Jurkat, Clone E6-1 (cell line): ENCODE data around the gene REEP3. TPM values are rescaled to one million over a fixed set of nuclear protein-coding genes. Genes with fewer than 3 reads are reported as not detected.
"Not testable (repeated sequence)": the region's sequence is repeated elsewhere in the genome, so short reads cannot be mapped to it uniquely, and the experiment has no call there.

ENCODE experiments used
- DNase-seq: peaks from one replicate; pipeline ENCODE4 v3.0.0-alpha.2; 2011; ENCODE audit warnings: low read depth, low spot score
- H3K4me3 ChIP-seq: 2 replicates; pipeline ENCODE4 v1.5.1; 2011; ENCODE audit warnings: mild to moderate bottlenecking, low read length, control low read depth, moderate library complexity
- polyA plus RNA-seq: library from polyadenylated mRNA; unstranded; fragments of >200 nt; gene quantifications from one replicate; pipeline ENCODE4 v1.2.1, GENCODE V29; 2012; ENCODE audit warnings: missing spikeins; ENCODE audit not compliant: insufficient read length, insufficient read depth

Gene REEP3, protein sequence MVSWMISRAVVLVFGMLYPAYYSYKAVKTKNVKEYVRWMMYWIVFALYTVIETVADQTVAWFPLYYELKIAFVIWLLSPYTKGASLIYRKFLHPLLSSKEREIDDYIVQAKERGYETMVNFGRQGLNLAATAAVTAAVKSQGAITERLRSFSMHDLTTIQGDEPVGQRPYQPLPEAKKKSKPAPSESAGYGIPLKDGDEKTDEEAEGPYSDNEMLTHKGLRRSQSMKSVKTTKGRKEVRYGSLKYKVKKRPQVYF
- polyA plus RNA-seq: 12.6 TPM

DNA sequence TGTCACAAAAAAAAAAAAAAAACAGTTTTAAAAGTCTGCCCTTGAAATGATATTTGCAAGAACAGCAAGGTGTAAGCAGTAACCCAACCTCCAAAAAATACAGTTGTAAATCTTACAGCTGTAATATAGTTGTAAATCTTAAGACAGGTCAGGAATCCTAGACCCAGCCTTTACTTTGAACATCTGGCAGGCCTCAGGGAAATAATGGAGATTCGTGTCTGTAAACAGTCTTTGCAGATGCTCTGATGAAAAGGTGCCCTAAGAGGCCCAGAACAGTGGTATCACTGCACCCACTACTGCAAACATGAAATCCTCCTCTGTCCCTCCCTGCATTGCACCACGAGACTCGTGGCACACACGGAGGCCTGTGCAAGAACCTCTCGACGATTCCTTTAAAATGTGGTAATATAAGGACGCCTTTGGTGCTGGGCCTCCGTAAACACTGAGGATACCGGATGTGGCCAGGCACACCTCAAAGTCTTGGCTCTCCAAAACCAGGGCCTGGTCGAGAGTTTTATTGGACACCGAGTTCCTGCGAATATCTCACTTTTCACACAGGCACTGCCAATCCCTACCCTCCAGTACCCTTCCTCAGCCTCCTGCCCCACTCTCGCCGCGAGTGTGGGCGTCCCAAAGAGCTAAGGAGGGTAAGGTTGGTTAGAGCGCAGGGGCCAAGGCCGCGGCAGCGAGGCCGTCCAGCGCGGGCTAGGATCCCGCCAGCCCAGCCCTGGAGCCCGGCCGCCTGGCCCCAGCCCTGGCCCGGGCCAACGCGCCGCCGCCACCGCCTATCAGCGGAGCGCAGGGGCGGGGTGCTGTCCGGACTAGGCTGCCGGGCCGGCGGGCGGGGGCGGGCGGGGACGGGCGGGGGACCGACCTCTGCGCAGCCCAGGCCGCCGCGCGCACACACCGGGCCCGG lies at the start of gene REEP3:
REEP3 (plus strand) TSS at position 902 of the 916 bp plus-strand sequence. CDS start 145 bp downstream, outside the sequence.
- DNase-seq: peak; percentile 52
- H3K4me3 ChIP-seq: peak within 1 kb of the TSS; percentile 87

DNA sequence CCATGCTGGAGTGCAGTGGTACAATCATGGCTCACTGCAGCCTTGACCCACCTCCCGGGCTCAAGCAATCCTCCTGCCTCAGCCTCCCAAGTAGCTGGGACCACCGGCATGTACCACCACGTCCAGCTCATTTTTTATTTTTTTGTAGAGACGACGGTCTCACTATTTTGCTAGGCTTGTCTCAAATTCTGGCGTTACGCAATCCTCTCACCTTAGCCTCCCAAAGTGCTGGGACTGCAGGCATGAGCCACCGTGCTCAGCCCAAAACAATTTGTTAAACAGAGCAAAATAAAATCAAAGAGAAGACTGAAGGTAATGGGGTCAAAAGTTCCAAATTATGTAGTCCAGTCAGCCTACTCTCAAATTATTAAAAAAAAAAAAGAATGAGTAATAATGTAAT lies 46.7 kb upstream of the REEP3 start:
- H3K4me3 ChIP-seq: no peak overlapping the region
- no peak for DNase-seq

DNA sequence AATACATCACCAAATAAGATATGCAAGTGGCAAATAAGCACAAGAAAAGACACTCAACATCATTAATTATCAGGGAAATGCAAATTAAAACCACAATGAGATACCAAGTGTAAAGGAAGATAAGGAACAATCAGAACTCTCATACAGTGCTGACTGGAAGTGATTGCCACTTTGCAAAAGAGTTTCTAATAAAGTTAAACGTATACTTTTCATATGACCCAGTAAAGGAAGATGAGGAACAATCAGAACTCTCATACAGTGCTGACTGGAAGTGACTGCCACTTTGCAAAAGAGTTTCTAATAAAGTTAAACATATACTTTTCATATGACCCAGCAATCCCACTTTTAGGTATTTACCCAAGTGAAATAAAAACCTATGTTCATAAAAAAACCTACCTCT lies 43.3 kb upstream of the REEP3 start:
- DNase-seq: no peak
- H3K4me3 ChIP-seq: no peak overlapping the region

DNA sequence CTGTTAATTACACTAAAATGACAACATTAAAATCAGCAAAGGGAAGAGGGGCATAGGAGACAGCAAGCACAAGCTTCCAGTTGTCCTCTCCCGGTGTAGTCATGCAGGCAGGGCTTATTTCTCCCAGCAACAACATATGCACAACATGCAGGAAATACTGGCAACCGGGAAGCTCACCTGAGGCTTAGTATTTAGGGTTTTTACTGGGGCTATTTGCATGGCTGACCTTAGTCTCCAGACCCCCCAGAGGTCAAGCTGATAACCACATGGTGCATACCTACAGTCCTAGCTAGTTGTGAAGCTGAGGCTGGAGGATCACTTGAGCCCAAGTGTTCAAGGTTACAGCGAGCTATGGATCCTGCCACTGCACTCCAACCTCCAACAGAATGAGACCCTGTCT lies 42.6 kb upstream of the REEP3 start:
- no peak for DNase-seq
- H3K4me3 ChIP-seq: no peak overlapping the region

DNA sequence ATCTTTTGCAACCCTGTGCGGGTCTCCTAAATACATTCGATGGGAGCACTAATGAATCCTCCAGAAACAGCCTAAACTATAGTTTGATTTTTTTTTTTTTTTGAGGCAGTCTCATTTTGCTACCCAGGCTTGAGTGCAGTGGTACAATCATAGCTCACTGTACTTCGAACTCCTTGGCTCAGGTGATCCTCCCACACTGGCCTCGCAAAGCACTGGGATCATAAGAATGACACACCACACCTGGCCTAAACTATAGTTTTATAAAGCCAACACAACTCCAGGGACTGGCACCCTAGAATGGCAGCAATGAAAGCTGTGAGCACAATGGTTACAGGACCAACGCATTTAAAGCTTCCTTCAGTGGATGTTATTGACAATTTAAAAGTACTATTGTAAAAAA lies 41.0 kb upstream of the REEP3 start:
- DNase-seq: no peak

DNA sequence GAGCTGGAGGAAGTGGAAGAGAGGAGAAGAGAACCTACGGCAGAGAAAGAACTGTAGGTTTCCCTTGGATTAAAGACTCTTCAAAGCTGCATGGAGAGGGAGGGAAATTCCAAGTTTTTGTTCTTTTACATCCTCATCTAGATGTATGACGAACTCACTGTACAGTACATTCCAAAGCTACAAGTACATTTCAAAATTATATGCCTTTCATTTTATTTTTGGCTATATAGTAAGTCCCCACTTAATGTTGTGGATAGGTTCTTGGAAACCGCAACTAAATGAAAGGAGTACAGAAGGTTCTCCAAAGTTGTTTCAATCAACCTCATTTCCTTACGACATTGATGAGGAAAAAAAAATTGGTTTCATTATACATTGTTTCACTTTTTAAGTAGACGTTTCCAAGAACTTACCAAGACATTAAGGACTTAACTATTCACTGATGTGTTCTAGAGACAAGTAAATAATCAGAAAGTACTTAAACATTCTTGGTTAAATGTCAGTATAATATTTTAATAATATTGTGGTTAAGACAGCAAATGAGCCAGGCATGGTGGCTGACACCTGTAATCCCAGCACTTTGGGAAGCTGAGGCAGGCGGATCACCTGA lies 39.3 kb upstream of the REEP3 start:
- no peak for DNase-seq
- no peak overlapping the region for H3K4me3 ChIP-seq

More for the DNA sequence above, 41.0 kb upstream of the REEP3 start:
- H3K4me3 ChIP-seq: no peak overlapping the region

DNA sequence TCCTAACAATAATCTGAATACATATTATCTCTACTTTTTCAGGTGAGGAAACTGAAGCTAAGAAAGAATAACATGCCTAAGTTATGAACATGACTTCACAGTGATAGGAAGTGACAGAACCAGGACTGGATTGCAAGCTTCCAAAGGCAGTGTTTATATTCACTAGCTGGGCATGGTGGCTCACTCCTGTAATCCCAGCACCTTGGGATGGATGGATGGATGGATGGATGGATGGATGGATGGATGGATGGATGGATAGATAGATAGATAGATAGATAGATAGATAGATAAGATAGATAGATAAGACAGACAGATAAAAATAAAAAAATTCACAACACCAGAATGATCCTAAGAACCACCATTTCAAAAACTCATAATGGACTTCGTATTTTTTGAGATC lies 37.2 kb upstream of the REEP3 start:
- no peak overlapping the region for H3K4me3 ChIP-seq
- no peak for DNase-seq

DNA sequence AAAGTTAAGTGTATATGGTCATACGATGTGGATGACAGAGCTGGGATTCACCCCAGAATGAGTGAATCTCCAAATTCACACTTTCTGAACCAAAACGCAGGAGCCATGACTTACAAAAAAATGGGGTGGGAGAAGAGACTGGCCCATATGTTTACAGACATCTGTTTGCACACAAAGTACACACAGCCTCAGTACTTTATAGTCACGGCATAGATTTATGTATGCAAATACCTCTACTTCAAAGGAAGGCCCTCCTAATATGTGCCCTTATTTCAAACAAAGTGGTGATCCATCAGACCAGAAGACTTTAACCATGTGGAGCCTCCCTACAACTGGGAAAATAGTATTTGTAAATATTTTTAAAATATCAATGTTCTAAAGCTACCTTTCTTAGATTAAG lies 33.2 kb upstream of the REEP3 start:
- no peak overlapping the region for H3K4me3 ChIP-seq
- DNase-seq: no peak

DNA sequence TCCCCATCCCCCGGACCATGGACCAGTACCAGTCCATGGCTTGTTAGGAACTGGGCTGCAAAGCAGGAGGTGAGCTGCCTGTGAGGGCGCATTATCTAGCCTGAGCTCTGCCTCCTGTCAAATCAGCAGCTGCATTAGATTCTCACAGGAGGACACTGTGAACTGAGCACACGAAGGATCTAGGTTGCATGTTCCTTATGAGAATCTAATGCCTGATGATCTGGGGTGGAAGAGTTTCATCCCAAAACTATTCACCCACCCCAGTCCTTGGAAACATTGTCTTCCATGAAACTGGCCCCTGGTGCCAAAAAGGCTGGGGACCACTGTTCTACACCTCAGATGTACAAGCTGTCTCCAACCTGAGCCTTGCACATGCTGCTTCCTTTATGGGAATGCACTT lies 31.4 kb upstream of the REEP3 start:
- DNase-seq: no peak
- no peak overlapping the region for H3K4me3 ChIP-seq

DNA sequence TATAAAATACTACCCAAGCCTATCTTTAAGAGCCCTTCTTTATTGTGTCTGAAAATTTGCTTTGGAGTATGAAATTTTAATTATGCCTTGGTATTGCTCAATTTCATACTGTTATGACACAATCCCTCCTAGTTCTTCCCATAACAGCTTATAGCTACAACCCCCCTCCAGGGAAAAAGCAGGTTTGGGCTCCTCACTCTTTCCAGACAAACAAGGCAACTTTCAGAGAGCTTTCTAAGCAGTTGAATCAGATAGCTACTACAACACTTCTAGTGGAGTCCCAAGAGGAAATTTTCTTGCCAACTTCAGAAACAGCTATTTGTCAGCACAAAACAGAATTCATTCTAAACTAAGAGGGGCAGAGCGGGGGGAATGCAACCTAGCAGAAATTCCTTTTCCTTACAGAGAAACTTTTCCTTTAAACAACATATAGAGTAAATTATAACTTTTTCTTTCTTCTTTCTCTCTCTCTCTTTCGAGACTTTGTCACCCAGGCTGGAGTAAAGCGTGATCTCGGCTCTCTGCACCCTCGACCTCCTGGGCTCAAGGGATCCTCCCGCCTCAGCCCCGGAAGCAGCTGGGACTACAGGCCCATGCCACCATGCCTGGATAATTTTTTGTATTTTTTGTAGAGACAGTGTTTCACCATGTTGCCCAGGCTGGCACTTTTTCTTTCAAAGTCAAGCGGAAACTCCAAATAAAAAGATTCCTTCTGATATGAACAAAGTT lies 29.4 kb upstream of the REEP3 start:
- H3K4me3 ChIP-seq: no peak overlapping the region
- no peak for DNase-seq

DNA sequence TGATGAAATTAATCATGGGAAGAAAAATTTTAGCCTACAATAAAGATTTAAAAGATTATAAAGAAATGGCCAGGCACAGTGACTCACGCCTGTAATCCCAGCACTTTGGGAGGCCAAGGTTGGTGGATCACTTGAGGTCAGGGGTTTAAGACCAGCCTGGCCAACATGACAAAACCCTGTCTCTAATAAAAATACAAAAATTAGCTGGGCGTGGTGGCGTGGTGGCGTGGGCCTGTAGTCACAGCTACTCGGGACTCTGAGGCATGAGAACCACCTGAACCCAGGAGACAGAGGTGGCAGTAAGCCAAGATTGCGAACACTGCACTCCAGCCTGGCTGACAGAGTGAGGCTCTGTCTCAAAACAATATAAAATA lies 28.9 kb upstream of the REEP3 start:
- not testable (repeated sequence) for DNase-seq, H3K4me3 ChIP-seq

DNA sequence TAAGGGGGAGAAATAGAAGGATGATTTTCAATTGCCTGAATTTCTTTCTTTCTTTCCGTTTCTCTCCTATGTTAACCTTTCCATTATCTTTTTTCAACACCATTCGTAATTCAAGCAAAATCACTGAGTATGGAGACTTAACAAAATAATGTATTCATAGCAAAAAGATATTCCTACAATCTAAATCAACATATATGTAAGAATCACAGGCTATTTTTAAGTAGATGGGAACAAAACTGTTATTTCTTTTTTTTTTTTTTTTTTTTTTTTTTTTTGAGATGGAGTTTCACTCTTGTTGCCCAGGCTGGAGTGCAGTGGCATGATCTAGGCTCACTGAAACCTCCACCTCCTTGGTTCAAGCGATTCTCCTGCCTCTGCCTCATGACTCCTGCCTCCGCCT lies 28.2 kb upstream of the REEP3 start:
- DNase-seq: no peak
- no peak overlapping the region for H3K4me3 ChIP-seq

DNA sequence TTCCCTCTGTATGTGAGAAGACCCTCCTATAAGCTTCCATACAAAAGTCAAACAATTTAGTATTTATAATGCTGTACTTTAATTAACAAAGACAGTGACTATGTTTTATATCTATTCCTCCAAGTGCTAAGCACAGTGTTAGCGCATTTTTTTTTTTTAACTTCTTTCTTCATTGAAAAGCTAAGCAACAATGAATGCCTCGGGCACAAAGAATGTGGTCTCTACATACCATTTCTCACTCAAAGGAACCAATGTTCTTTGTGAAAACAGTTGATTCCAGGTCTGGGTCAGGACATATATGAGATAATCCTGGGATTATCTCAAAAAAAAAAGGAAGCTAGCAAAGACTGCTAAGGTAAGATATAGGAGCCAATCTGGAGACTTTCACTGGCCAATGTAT lies 26.2 kb upstream of the REEP3 start:
- H3K4me3 ChIP-seq: no peak overlapping the region
- no peak for DNase-seq

DNA sequence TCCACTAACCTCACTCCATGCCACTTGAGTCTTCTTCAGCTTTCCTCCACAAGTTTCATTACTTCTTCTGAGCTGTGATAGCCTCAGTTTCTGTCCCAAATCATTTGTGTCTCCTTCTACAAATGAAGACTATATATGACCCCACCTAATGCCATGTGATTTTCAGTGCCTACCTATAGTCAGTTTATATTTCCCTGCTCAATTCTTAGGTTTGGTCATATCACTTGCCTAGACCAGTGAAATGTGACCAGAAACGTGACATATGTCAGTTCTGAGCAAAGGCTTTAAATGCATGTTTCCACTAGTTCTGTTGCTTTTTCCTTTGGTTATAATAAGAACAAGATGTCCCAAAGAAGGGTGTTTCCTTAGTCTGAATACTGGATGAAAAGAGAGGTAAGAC lies 24.6 kb upstream of the REEP3 start:
- no peak for DNase-seq

DNA sequence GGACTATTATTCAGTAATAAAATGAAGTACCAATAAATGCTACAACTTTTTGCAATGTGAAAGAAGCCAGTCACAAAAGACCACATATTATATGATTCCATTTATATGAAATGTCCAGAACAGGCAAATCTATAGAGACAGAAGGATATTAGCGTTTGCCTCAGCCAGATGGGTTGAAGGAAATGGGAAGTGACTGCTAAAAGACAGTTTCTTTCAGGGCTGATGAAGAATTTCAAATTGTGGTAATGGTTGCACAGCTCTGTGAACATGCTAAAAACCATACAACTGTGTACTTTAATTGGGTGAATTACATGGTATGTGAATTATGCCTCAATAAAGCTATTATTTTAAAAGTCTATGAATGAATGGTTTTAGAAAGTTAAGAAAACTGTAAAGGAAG lies 23.9 kb upstream of the REEP3 start:
- no peak for DNase-seq

More for the DNA sequence above, 24.6 kb upstream of the REEP3 start:
- no peak overlapping the region for H3K4me3 ChIP-seq

DNA sequence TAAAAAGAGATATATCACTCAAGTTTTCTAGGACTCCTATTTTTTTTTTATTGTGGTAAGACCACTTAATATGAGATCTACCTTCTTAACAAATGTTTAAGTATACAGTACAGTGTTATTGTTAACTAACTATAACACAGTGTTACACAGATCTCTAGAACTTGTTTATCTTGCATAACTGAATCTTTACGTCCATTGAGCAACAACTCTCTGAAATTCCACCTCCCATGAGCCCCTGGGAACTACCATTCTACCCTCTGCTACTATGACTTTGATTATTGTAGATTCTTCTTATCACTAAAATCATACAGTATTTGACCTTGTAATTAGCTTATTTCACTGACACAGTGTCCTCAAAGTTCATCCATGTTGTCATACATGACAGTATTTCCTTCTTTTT lies 22.5 kb upstream of the REEP3 start:
- H3K4me3 ChIP-seq: no peak overlapping the region
- no peak for DNase-seq

More for the DNA sequence above, 23.9 kb upstream of the REEP3 start:
- H3K4me3 ChIP-seq: no peak overlapping the region

DNA sequence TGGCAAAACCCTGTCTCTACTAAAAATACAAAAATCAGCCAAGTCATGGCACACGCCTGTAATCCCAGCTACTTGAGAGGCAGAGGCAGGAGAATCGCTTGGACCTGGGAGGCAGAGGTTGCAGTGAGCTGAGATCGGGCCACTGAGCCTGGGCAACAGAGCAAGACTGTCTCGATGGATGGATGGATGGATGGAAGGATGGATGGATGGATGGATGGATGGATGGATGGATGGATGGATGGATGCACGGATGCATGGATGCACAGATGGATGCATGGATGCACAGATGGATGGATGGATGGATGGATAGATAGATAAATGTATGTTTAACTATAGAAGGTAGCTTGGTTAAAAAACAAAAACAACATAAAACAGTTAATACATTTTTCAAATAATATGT lies 20.6 kb upstream of the REEP3 start:
- not testable (repeated sequence) for DNase-seq, H3K4me3 ChIP-seq

DNA sequence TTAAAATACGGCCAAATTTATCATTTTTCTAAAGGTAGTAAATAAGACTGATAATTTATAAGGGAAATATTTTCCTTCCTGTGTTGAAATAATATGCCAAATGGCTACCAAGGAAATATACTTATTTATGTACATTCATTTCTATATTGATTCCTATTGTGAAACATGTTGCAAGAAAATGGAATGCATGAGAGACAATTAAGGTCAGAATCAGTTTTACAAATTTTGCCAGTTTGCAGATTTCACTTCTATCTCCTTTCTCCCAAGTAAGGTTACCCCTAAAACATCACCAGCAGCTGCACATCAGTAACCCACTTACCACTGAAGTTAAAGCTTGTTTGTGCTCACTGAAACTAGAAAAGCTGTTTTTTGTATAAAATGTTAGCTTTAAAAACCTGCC lies 19.2 kb upstream of the REEP3 start:
- no peak for DNase-seq
- H3K4me3 ChIP-seq: no peak overlapping the region

DNA sequence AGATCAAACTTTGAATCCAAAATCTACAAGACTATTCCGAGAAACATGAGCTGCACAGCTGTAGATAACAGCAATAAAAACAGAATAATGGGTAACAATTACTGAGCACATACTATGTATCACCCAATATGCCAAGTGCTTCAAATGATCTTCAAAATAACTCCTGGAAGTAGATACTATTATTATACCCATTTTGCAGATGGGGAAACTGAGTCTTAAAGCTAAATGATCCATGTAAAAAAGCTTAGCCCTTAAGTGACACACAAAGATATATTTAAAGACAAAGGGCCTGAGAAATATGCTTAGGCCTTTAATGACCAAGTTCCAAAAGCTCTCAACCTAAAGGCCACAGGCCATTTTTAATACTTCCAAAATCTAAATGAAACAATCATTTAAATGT lies 18.4 kb upstream of the REEP3 start:
- H3K4me3 ChIP-seq: no peak overlapping the region
- no peak for DNase-seq
